GM19467 (cell line): ENCODE results near the gene DRAXIN.

Source experiments
- ATAC-seq: cut with Tn5 transposase; IDR thresholded peaks from one replicate; pipeline ENCODE4 v1.9.1; 2021; ENCODE audit warnings: mild to moderate bottlenecking, moderate library complexity; ENCODE audit not compliant: unreplicated experiment

The DRAXIN gene

DNA sequence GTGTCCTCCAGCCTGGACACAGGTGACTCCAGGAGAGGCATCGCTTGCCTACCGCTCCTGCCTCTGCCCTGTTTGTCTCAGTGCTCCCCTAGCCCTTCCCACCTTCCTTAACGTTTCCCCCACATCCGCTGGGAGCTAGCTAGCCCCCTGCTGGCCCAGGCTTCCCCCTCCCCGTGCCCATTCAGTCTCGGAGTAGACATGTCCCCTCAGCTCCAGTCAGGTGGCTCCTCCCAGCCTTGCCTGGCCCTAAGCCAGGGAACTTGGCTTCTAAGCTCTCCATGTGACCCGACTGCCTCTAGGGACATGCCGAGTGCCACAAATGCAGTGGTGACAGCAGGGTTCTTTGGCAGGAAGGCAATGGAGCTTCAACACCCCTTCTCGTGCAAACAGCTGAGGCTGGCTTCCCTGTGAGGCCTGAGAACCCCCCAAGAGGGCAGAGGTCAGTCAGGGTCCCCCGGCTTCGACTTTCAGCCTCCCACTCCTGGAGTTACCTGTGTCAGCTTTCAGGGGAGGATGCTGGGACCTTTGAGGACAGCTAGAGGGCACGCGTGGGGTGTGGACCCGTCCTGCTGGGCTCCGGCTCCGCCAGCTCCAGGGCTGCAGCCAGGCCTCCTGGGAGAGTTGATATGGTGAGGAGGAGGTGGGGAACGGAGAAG, 16.2 kb downstream of the DRAXIN start:
- ATAC-seq = no peak

GRCh38 chr1:11708554-11709350, 17.2 kb downstream of the DRAXIN start:
- ATAC-seq = no peak

GRCh38 chr1:11711490-11711889, 20.0 kb downstream of the DRAXIN start:
- no peak for ATAC-seq

DNA sequence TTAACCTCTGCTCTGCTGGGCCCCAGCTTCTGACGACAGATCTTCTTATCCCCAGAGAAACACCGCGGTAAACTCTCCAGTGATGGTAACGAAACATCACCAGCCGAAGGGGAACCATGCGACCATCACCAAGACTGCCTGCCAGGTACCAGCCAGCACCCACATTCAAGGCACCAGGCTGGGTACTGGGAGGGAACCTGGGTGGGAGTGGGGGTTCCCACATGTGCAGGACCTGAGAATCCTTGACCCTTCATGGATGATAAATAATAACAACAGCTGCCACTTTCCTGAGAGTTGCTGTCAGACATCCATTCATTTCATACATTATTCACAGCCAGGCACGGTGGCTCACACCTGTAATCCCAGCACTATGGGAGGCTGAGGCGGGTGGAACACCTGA, 20.8 kb downstream of the DRAXIN start:
- no peak for ATAC-seq

- ATAC-seq = no peak
Measured at GRCh38 chr1:11713095-11713494, 21.6 kb downstream of the DRAXIN start.

DNA sequence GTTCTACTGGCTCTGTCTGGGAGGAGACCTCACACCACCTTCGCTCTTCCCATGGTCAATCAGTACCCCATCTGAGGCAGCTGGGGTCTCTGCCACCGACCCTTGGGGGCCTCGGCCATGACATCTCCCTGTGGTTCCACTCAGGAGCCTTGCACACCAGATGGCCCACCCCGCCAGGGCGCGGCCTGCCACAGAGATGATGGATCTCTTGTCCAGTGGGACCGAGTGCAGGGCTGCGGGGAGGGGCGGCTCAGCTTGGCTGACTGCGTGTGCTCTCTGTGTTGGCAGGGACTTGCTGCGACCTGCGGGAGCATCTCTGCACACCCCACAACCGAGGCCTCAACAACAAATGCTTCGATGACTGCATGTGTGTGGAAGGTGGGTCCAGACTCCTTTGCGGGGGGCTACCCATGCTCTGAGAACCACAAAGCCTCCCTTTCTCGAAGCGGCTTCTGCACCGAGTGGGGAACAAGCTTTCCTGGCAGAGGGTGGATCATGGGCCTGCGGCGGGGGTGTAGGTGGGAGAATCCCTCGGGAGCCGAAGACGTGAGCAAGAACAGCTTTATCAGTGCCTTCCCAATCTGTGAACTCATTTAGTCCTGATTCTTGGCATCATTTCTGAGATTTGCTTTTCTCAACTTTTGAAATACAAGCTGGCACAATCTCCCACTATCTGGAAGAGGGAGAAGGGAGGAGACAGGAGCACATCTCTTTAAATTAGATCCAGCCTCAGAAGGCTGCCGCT, 23.5 kb downstream of the DRAXIN start:
- no peak for ATAC-seq

DNA sequence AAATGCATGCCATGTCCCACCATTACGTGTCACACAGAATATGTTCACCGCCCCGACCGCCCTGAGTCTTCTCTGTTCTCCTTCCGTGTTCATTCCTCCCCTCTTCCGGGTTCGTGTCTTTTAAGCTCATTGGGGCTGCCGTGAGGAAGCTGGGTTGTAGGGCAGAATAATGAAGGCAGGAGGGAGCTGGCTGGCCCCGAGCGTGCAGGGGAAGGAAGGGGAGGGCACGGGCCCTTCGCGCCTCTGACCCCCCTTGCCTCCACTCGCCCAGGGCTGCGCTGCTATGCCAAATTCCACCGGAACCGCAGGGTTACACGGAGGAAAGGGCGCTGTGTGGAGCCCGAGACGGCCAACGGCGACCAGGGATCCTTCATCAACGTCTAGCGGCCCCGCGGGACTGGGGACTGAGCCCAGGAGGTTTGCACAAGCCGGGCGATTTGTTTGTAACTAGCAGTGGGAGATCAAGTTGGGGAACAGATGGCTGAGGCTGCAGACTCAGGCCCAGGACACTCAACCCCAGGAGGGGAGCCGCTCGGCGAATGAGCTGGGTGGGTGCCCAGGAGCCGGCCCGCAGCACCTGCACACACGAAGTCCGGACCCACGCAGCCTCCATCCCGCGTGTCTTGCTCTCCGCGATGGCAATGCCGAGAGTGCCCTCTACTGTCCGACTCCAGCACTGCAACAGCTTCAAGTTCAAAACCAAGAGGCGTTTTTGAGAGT, 28.0 kb downstream of the DRAXIN start:
- no peak for ATAC-seq

DNA sequence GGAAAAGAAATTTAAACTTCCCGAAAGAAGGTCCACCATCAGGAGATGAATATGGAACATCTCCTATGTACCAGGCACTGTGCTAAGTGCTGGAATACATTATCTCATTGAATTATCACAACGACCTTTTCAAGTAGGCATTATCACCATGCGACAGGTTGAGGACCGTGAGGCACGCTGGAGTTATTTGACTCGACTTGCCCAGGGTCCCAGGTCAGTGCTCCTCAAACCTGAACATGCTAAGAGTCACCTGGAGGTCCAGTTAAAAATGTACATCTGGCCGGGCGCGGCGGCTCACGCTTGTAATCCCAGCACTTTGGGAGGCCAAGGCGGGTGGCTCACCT, 28.5 kb downstream of the DRAXIN start:
- no peak for ATAC-seq

- no peak for ATAC-seq
Measured at GRCh38 chr1:11720525-11720924, 29.0 kb downstream of the DRAXIN start.

- ATAC-seq = no peak
Measured at GRCh38 chr1:11721311-11721710, 29.8 kb downstream of the DRAXIN start.

- ATAC-seq = no peak
Measured at GRCh38 chr1:11722538-11722937, 31.0 kb downstream of the DRAXIN start.

GRCh38 chr1:11725616-11726015, 34.1 kb downstream of the DRAXIN start:
- no peak for ATAC-seq

GRCh38 chr1:11727119-11727518, 35.6 kb downstream of the DRAXIN start:
- no peak for ATAC-seq

DNA sequence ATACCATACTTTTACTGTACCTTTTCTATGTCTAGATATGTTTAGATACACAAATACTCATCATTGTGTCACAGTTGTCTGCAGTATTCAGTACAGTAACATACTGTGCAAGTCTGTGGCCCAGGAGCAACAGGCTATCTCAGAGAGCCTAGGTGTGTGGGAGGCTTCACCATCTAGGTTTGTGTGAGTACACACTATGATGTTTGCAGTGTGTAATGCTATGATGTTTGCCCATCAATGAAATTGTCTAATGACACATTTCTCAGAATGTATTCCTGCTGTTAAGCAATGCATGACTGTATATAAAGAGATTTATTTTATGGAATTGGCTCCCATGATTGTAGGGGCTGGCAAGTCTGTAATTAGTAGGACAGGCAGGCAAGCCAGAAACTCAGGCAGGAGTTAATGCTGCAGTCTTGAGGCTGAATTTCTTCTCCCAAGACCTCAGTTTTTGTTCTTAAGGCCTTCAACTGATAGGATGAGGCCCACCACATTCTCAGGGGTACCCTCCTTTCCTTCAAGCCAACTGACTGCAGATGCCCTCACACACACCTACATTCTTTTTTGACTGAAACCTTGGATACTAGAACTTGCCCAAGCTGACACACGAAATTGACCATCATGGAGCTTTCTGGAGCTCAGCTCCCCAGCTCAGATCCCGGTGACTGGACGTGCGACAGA, 36.8 kb downstream of the DRAXIN start:
- no peak for ATAC-seq

DNA sequence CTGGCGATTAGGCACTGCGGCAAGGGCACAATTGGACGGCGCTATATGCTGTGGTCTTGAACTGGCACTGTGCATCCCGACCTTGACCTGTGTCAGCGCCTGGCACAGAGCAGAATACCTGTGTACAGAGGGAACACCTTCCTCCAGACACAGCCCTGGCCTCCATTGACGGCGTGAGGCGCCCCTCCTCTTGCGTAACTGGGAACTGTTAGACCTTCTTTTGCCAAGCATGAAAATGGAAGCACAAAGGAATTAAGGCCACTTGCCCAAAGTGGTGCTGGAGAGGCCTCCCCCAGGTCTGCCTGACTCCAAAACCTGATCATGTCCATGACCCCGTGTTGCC, 37.6 kb downstream of the DRAXIN start:
- ATAC-seq = no peak

DNA sequence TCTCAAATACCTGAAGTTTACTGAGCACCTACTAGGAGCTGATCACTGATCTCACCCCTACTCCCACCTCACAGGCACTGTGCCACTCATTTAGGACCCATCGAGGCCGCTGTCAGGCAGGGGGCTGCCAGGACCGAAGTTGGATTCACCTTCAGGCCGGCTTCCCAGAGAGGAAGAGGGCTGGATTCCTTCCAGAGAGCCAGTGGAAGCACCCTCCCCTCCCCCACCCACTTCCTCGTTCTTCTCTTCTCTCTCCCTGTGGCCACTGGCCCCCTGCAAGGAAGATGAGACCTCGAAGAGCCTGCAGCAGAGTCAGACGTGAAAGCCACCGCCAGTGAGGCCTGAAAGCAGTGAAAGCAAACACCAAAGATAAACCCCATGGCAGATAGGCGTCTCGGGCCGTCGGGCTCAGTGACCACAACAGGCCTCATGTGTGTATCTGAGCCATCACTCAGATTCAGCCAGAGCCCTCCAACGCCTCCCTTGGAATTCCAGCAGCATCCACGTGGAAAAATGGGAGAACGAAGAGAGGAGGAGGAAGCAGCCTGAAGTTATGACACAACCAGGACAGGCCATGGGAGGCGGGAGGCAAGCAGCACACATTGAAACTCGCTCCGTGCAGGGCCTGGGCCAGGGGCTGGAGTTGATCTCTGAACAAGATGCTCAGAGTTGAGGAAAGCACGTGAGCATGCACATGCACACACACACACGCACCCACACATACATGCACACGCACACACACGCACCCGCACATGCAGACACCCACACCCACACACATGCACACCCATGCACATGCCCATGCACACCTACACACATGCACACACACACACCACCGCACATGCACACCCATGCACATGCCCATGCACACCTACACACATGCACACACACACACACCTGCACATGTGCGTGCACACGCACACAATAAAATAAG, 38.3 kb downstream of the DRAXIN start:
- ATAC-seq = no peak

- no peak for ATAC-seq
Measured at GRCh38 chr1:11730429-11730891, 39.0 kb downstream of the DRAXIN start.

GRCh38 chr1:11731691-11732283, 40.3 kb downstream of the DRAXIN start:
- ATAC-seq = no peak

DNA sequence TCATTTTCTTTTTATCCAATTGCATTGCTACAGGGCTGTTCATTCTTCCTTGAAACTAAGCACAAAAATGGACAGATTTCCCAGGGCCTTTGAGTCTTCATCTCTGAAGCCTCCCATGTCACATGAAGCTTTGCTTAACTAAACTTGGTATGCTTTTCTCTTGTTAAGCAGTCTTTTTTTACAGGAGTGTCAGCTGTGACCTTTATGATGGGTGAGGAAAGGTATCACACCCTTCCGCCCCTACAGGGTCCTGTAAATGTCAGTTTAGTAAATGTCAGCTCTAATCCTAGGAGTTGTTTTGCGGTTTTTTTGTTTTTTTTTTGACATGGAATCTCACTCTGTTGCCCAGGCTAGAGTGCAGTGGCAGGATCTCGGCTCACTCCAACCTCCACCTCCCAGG, 41.8 kb downstream of the DRAXIN start:
- no peak for ATAC-seq
